Keratinocyte (primary cell): Measurements from ENCODE around the gene S100A7A.
"Not testable (repeated sequence)": the region's sequence is repeated elsewhere in the genome, so short reads cannot be mapped to it uniquely, and the experiment has no call there.

Source experiments
- EZH2 ChIP-seq: IDR thresholded peaks from one replicate; pipeline ENCODE4 v1.6.1; 2012; ENCODE audit warnings: inconsistent platforms, mild to moderate bottlenecking, low read length, moderate library complexity
- TF ChIP-seq, protein P1 (sequence below), 3 experiments: IDR thresholded peaks in 1 of 3; conservative IDR thresholded peaks in 1 of 3; optimal IDR thresholded peaks in 1 of 3; 2 replicates in 2 of 3; 3 replicates in 1 of 3; pipeline versions ENCODE3 to v1.5.1; 2011; ENCODE audit warnings: low read length in 3 of 3, mild to moderate bottlenecking in 3 of 3, moderate library complexity in 2 of 3, control low read depth in 1 of 3, inconsistent platforms in 1 of 3; ENCODE audit not compliant: insufficient read depth in 2 of 3; ENCODE audit errors: extremely low read depth in 1 of 3

DNA sequence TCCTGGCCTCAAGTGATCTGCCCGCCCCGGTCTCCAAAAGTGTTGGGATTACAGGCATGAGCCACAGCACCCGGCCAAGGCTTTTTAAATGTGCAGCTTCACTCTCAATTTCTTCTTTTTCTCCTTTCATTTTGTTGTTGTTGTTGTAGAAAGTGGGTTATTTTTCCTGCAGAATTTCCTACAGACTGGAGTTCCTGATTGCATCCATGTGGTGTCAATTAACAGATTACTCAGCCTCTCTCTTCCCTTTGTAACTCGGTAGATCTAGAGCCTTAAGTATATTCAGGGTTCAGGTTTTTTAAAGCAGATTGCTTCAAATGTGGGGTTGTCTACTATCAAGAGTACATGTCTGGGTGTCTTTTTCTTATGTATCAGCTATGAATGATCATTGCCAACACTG lies 32.5 kb downstream of the S100A7A start:
- TF ChIP-seq, protein P1, sequence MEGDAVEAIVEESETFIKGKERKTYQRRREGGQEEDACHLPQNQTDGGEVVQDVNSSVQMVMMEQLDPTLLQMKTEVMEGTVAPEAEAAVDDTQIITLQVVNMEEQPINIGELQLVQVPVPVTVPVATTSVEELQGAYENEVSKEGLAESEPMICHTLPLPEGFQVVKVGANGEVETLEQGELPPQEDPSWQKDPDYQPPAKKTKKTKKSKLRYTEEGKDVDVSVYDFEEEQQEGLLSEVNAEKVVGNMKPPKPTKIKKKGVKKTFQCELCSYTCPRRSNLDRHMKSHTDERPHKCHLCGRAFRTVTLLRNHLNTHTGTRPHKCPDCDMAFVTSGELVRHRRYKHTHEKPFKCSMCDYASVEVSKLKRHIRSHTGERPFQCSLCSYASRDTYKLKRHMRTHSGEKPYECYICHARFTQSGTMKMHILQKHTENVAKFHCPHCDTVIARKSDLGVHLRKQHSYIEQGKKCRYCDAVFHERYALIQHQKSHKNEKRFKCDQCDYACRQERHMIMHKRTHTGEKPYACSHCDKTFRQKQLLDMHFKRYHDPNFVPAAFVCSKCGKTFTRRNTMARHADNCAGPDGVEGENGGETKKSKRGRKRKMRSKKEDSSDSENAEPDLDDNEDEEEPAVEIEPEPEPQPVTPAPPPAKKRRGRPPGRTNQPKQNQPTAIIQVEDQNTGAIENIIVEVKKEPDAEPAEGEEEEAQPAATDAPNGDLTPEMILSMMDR (optimal IDR thresholded peaks at IDR 0.05 in 1 of 3, IDR thresholded peaks at IDR 0.05 in 1 of 3, conservative IDR thresholded peaks at IDR 0.05 in 1 of 3; ENCODE audit: extremely low read depth in 1 of 3, insufficient read depth in 2 of 3, low read length in 3 of 3) = not testable (repeated sequence)
- not testable (repeated sequence) for TF ChIP-seq EZH2
